Vagina (tissue), 2 donors: Measurements from ENCODE around the gene SLC29A3. TPM values are rescaled to one million over a fixed set of nuclear protein-coding genes. Genes with fewer than 3 reads are reported as not detected.

Source experiments
- DNase-seq, 2 donors: peaks; one replicate each; pipeline ENCODE4 v3.0.0-alpha.2; 2017; ENCODE audit errors: extremely low spot score in 2 of 2
- H3K27ac ChIP-seq: fragments of 200-600 bp; sonication (generic); one replicate; pipeline ENCODE4 v1.5.1; 2019
- H3K27me3 ChIP-seq: fragments of 200-600 bp; sonication (generic); one replicate; pipeline ENCODE4 v1.5.1; 2019
- H3K36me3 ChIP-seq, 2 donors: fragments of 200-600 bp; sonication (generic); one replicate each; pipeline ENCODE4 v1.5.1; 2017 to 2019
- H3K4me1 ChIP-seq: fragments of 200-600 bp; sonication (generic); one replicate; pipeline ENCODE4 v1.5.1; 2019
- H3K4me3 ChIP-seq, 2 donors: fragments of 200-600 bp; sonication (generic); 1 replicate in 1 of 2; 2 replicates in 1 of 2; pipeline ENCODE4 v1.5.1; 2016 to 2019
- H3K9me3 ChIP-seq: fragments of 200-600 bp; sonication (generic); one replicate; pipeline ENCODE4 v1.5.1; 2019
- POLR2A ChIP-seq, 2 donors: fragments of 450-650 bp; IDR thresholded peaks; one replicate each; pipeline ENCODE4 v1.6.1; 2017; ENCODE audit warnings: antibody characterized with exemption in 2 of 2, mild to moderate bottlenecking in 2 of 2, moderate library complexity in 2 of 2
- POLR2AphosphoS5 ChIP-seq, 2 donors: sonication (generic); formaldehyde crosslinking; IDR thresholded peaks; one replicate each; pipeline ENCODE4 v1.9.0; 2017; ENCODE audit warnings: antibody characterized with exemption in 2 of 2, mild to moderate bottlenecking in 2 of 2, low read depth in 1 of 2; ENCODE audit not compliant: insufficient read depth in 1 of 2
- intact Hi-C: fragments of 100-400 bp; cut with DNase I; formaldehyde crosslinking; loops from one replicate; pipeline ENCODE4 v1.15.1; 2023
- total RNA-seq: library from RNA; depleted of rRNA; stranded (reverse); fragments of >200 nt; gene quantifications from one replicate; pipeline ENCODE4 v1.2.3, GENCODE V29; 2016
- TF ChIP-seq, protein P1 (sequence below), 3 experiments: fragments of 450-650 bp in 2 of 3; fragments of 200-600 bp in 1 of 3; sonication (generic) in 1 of 3; IDR thresholded peaks; one replicate each; pipeline ENCODE4 v1.5.1; 2017 to 2019; ENCODE audit warnings: antibody characterized with exemption in 3 of 3, mild to moderate bottlenecking in 2 of 3, moderate library complexity in 2 of 3

The SLC29A3 gene
- total RNA-seq, 1 donor from 2014 or later: 7.6 TPM

GRCh38 chr10:71303569-71303907 lies 15.5 kb upstream of the SLC29A3 start:
- TF ChIP-seq POLR2AphosphoS5 (IDR thresholded peaks at IDR 0.05; ENCODE audit: insufficient read depth in 1 of 2, low read depth in 1 of 2) (no peak), POLR2A (IDR thresholded peaks at IDR 0.05) (no peak)
- TF ChIP-seq, protein P1, sequence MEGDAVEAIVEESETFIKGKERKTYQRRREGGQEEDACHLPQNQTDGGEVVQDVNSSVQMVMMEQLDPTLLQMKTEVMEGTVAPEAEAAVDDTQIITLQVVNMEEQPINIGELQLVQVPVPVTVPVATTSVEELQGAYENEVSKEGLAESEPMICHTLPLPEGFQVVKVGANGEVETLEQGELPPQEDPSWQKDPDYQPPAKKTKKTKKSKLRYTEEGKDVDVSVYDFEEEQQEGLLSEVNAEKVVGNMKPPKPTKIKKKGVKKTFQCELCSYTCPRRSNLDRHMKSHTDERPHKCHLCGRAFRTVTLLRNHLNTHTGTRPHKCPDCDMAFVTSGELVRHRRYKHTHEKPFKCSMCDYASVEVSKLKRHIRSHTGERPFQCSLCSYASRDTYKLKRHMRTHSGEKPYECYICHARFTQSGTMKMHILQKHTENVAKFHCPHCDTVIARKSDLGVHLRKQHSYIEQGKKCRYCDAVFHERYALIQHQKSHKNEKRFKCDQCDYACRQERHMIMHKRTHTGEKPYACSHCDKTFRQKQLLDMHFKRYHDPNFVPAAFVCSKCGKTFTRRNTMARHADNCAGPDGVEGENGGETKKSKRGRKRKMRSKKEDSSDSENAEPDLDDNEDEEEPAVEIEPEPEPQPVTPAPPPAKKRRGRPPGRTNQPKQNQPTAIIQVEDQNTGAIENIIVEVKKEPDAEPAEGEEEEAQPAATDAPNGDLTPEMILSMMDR (IDR thresholded peaks at IDR 0.05): no peak
- Histone ChIP-seq H3K27ac (no peak overlapping the region), H3K4me1 (peaks cover 13% of the 10 kb centered on the region), H3K9me3 (no peaks in the 10 kb centered on the region), H3K4me3 (no peak overlapping the region), H3K27me3 (no peaks in the 10 kb centered on the region), H3K36me3 (peaks cover 0 to 4% of the 10 kb centered on the region in 2 donors)
- DNase-seq: no peak
- intact Hi-C loops: no loop called here

DNA sequence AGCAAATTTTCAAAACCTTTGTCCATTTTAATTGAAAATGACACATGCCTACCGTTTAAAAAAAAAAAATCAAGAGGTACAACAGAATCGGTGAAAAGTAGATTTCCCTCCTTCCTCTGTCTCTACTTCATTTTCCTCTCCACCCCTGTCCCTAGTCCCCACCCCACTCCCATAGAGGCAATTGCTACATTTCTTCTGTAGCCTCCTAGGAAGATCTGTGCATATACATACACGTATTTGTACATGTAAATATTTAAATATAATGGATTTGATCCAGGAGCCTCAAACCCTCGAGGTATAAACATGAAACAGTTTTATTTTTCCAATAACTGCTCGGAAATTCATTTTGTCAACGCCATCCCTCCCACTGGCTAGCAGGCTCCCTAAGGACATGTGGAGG lies 14.1 kb upstream of the SLC29A3 start:
- no peak overlapping the region for H3K4me3 ChIP-seq
- H3K4me1 ChIP-seq: peaks cover 24% of the 10 kb centered on the region
- H3K36me3 ChIP-seq: no peaks in the 10 kb centered on the region
- no peaks in the 10 kb centered on the region for H3K27me3 ChIP-seq
- no peak overlapping the region for H3K27ac ChIP-seq
- intact Hi-C loops: no loop called here
- H3K9me3 ChIP-seq: no peaks in the 10 kb centered on the region
- TF ChIP-seq POLR2A (IDR thresholded peaks at IDR 0.05) (no peak), POLR2AphosphoS5 (IDR thresholded peaks at IDR 0.05; ENCODE audit: insufficient read depth in 1 of 2, low read depth in 1 of 2) (no peak)
- TF ChIP-seq, protein P1 (IDR thresholded peaks at IDR 0.05): no peak
- no peak for DNase-seq

DNA sequence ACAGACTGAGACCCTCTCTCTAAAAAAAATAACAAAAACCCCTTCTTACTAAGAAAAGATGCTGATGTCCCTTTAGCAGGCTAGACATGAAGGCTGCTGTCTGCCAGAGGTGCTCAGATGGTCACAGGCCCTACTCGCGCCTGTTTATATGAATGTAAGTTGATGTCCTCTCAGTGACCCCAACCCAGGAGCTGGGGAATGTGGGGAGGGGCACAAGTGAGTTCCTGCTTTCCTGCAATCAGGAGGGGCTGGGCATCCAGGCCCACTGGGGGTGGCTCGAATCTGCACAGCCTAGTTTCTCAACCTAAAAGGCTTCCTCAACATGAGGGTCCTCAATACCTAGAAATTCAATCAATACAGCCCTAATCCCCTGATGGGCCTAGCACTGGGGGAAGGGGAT lies 12.1 kb upstream of the SLC29A3 start:
- Histone ChIP-seq H3K27me3 (no peaks in the 10 kb centered on the region), H3K9me3 (no peaks in the 10 kb centered on the region), H3K4me1 (peaks cover 24% of the 10 kb centered on the region), H3K36me3 (no peaks in the 10 kb centered on the region), H3K4me3 (no peak overlapping the region), H3K27ac (peak overlapping the region; percentile 16)
- no peak for DNase-seq
- TF ChIP-seq POLR2A (IDR thresholded peaks at IDR 0.05) (no peak), POLR2AphosphoS5 (IDR thresholded peaks at IDR 0.05; ENCODE audit: insufficient read depth in 1 of 2, low read depth in 1 of 2) (no peak)
- TF ChIP-seq, protein P1 (IDR thresholded peaks at IDR 0.05): no peak
- intact Hi-C loops: no loop called here

DNA sequence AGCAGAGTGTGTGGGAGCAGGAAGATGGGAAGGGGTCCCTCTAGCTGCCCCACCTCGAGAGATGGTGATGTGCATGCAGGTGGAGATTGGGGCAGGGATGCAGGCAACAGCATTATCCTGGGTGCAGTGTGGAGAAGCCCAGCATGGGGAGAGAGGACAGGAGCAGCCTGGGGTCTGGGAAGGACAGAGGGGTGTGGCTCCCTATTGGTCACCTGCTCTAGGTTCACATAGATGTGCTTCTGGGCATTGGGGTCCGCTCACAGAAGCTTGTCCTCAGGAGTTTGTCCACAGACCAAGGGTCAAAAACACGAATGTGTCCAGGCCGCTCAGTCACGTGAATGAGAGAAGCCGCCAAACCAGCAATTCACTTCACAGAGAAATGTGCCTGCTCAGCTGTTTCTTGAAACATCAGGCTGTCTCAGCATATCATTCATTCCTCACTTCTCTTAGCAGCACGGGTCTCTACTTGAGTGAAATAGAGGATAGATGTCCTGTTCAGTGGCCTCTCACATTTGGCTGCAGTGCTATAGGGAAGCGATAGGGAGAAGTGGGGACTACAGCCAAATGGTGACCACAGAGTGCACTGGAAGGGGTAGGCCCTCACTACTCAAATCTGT lies 11.5 kb upstream of the SLC29A3 start:
- no peak for DNase-seq
- H3K27me3 ChIP-seq: no peaks in the 10 kb centered on the region
- peaks cover 27% of the 10 kb centered on the region for H3K4me1 ChIP-seq
- H3K27ac ChIP-seq: peak overlapping the region; percentile 16
- no peak overlapping the region for H3K4me3 ChIP-seq
- H3K36me3 ChIP-seq: no peaks in the 10 kb centered on the region
- H3K9me3 ChIP-seq: no peaks in the 10 kb centered on the region
- intact Hi-C loops: no loop called here
- TF ChIP-seq, protein P1 (IDR thresholded peaks at IDR 0.05): no peak
- TF ChIP-seq POLR2AphosphoS5 (IDR thresholded peaks at IDR 0.05; ENCODE audit: insufficient read depth in 1 of 2, low read depth in 1 of 2) (no peak), POLR2A (IDR thresholded peaks at IDR 0.05) (no peak)

- H3K4me1 ChIP-seq: peaks cover 32% of the 10 kb centered on the region
- H3K27me3 ChIP-seq: no peaks in the 10 kb centered on the region
- intact Hi-C loops: no loop called here
- peak overlapping the region; percentile 22 for H3K27ac ChIP-seq
- H3K36me3 ChIP-seq: no peaks in the 10 kb centered on the region
- no peak overlapping the region for H3K4me3 ChIP-seq
- no peak for DNase-seq
- TF ChIP-seq POLR2AphosphoS5 (IDR thresholded peaks at IDR 0.05; ENCODE audit: insufficient read depth in 1 of 2, low read depth in 1 of 2): no peak
- TF ChIP-seq POLR2A (IDR thresholded peaks at IDR 0.05): no peak
- TF ChIP-seq, protein P1 (IDR thresholded peaks at IDR 0.05): no peak
- H3K9me3 ChIP-seq: no peaks in the 10 kb centered on the region
Observed at GRCh38 chr10:71308244-71308643, 10.8 kb upstream of the SLC29A3 start.
